HG02678 (cell line): ENCODE results near the gene SLC1A7.

Source experiments
- ATAC-seq: cut with Tn5 transposase; IDR thresholded peaks from one replicate; pipeline ENCODE4 v1.9.1; 2021; ENCODE audit warnings: mild to moderate bottlenecking, moderate library complexity; ENCODE audit not compliant: unreplicated experiment

SLC1A7 gene

GRCh38 chr1:53092659-53093450 lies 49.6 kb downstream of the SLC1A7 start:
- no peak for ATAC-seq

DNA sequence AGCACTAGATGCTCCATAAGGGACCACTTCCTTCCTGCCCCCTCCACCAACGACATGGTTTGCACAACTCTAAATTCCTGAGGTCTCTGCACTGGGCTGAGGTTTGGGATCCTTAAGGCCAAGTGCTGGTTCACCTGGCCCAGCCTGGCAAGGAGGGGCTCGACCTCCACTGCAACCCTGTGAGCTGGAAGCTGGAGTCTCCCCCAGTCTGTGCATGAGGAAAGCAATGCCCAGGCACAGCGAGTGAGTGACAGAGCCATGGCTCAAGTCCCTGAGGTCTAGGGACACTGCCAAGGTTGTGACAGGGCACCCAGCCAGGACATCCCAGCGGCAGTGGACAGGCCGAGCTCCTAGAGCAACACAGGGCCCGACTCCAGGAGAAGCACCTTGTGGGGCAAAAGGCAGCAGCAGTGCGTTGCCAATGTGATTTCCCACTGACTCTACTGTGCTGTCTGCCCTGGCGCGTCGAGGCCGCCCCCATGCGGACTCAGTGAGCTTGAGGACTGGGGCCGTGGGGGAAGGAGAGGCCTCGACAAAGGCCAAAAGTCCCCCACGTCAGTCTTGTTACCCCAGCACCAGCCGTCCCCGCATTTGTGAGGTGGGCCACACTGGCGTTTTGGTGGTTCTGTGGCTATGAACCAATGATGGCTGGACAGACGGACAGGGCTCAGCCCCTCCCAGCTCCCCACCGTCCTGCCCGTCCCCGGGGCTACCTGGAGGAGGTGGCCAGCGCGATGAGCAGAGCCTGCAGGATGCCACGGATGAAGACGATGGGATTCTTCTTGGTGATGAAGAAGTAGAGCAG lies 50.4 kb downstream of the SLC1A7 start:
- ATAC-seq: no peak

- no peak for ATAC-seq
Measured at GRCh38 chr1:53090227-53091147, 52.0 kb downstream of the SLC1A7 start.

GRCh38 chr1:53089478-53090226 lies 52.8 kb downstream of the SLC1A7 start:
- ATAC-seq: no peak

- ATAC-seq: no peak
Measured at GRCh38 chr1:53088616-53089300, 53.7 kb downstream of the SLC1A7 start.

DNA sequence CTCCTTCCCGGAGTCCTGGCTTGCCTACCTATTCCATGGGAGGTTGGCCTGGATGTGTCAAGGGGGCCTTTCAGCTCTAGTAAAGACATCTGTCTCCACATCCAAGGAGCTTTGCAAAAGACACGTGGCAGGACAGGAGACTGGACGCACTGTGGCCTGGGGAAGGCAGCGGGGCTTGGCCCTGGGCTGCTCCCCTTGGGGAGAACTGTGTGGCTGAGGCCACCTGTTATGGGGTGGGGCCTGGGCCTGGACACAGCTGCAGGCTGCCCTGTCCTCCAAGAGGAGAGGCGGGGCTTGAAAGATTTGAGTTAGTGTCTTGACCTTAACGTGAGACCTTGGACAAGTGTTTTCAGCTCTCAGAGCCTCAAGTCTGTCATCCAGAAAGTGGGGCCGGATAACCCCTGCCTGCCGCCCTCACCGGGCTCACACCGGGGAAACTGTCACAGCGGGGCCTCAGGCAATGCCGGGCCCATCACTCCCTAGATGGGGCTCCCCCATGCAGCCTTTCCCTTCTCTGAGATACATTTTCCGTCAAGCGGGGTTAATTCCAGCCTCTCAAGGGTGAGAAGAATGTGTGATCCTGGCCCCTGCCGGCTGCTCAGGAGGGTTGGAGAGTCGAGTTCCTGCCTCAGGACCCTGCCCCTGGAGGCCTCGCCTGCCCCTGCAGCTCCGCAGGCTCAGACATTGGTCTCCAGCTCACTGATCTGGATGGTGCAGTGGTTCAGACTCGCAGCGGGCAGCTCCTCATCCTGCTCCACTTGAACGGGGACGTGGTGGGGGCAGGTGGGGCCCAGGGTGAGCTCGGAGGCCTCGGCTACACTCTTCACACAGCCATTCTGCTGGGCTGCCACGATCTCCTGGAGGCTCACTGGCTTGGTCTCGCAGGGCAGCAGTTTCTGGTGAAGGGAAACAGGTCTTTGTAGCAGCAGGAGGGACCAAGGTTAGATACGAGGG lies 54.8 kb downstream of the SLC1A7 start:
- ATAC-seq: no peak

DNA sequence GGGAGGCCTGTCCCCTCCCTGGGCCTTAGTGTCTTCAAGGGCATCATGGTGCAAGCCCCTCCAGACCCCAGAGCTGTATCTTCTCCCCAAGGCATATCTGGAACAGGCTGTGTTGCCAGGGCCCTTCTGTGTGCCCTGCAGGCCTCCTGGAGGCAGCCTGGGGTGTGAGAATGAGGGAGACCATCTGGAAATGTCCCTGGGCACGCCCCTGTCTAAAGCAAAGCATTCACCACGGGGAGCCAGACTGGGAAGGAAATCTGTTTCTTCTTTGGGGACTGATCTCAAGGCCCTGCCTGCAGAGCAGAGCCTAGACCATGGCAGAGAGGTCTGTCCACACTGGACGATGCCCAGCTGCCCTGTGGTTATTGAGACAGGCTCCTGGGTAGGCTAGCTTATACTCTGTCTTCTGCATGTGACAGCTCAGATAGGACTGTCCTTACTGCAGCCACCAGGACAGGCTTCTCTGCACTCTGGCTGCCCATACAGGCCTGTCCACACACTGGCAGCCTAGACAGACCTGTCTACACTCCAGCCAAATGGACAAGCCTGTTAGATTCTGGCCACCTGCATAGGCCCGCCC lies 55.9 kb downstream of the SLC1A7 start:
- ATAC-seq: no peak

DNA sequence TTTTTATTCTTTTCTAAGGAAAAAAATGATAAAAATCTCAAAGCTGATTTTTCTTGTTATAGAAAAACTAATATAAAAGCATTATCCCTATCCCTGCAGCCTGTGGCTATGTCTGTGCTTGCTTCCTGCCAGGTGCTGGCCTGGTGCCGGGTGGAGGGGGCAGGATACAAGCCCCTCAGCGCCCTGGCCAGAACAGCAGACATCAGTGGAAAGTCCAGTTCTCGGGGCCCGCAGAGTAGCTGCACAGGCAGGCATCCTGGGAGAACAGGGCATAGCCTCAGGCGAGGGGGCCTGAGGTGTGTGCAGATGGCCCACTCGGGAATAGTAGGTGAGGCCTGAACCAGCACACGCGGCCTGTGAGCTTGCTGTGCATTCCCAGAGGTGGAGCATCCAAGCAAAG lies 57.0 kb downstream of the SLC1A7 start:
- no peak for ATAC-seq

GRCh38 chr1:53084589-53084971 lies 57.9 kb downstream of the SLC1A7 start:
- ATAC-seq: no peak

- ATAC-seq: no peak
Measured at GRCh38 chr1:53083636-53084588, 58.5 kb downstream of the SLC1A7 start.

- ATAC-seq: no peak
Measured at GRCh38 chr1:53082826-53083455, 59.5 kb downstream of the SLC1A7 start.

- no peak for ATAC-seq
Measured at GRCh38 chr1:53081384-53082066, 60.9 kb downstream of the SLC1A7 start.

GRCh38 chr1:53080769-53081168 lies 61.7 kb downstream of the SLC1A7 start:
- ATAC-seq: no peak

DNA sequence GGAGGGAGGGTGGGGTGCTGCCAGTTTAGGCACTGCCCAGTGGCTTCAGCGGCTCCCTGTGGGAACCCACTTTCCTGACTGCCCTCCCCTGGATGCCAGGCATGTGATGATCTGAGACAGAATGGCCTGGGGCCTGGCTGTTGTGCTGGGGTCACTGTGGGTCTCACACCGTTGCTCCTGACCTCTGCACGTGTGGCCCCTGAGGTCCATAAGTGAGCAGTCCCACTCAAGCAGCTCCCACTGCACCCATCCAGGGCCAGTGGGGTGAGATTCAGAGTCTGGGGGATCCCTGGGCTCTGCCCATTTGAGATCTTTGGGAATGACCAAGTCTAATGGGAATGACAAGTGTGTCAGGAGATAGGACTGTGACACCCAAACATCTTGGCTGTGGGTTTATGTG lies 62.4 kb downstream of the SLC1A7 start:
- ATAC-seq: no peak

- no peak for ATAC-seq
Measured at GRCh38 chr1:53079251-53079650, 63.2 kb downstream of the SLC1A7 start.
